Fibroblast of villous mesenchyme (primary cell): ENCODE results near the gene TBC1D16. TPM values are rescaled to one million over a fixed set of nuclear protein-coding genes. Genes with fewer than 3 reads are reported as not detected.
"Not testable (repeated sequence)": the region's sequence is repeated elsewhere in the genome, so short reads cannot be mapped to it uniquely, and the experiment has no call there.

Experiments
- DNase-seq: peaks from one replicate; pipeline ENCODE4 v3.0.0-alpha.2; 2010; ENCODE audit warnings: low read depth
- H3K4me3 ChIP-seq: 2 replicates; pipeline ENCODE4 v1.5.1; 2011; ENCODE audit warnings: low read depth, mild to moderate bottlenecking, low read length
- CTCF ChIP-seq: IDR thresholded peaks from 2 replicates; pipeline ENCODE4 v1.5.1; 2012; ENCODE audit warnings: low read depth, mild to moderate bottlenecking, low read length; ENCODE audit not compliant: insufficient read depth
- total RNA-seq: library from RNA; depleted of rRNA; stranded (reverse); fragments of >200 nt; gene quantifications from 2 replicates; pipeline ENCODE4 v1.2.3, GENCODE V29; 2012

The TBC1D16 gene
- total RNA-seq, 1 donor: 32.8 TPM

- H3K4me3 ChIP-seq: no peak overlapping the region
- no peak for DNase-seq
- TF ChIP-seq CTCF: no peak
Observed at GRCh38 chr17:79996291-79996690, 39.4 kb downstream of the TBC1D16 start.

- H3K4me3 ChIP-seq: no peak overlapping the region
- DNase-seq: peak; percentile 63
- no peak for TF ChIP-seq CTCF
Observed at GRCh38 chr17:79995696-79996095, 40.0 kb downstream of the TBC1D16 start.

- no peak for TF ChIP-seq CTCF
- H3K4me3 ChIP-seq: no peak overlapping the region
- DNase-seq: no peak
Observed at GRCh38 chr17:79994602-79995001, 41.1 kb downstream of the TBC1D16 start.

- DNase-seq, H3K4me3 ChIP-seq: not testable (repeated sequence)
Observed at GRCh38 chr17:79994228-79994569, 41.5 kb downstream of the TBC1D16 start.

GRCh38 chr17:79993390-79994227 lies 42.1 kb downstream of the TBC1D16 start:
- DNase-seq: peak; percentile 98
- TF ChIP-seq CTCF: no peak

GRCh38 chr17:79992649-79993389 lies 42.9 kb downstream of the TBC1D16 start:
- no peak for DNase-seq

More at GRCh38 chr17:79993390-79994227, 42.1 kb downstream of the TBC1D16 start:
- peak overlapping the region; percentile 19 for H3K4me3 ChIP-seq

More at GRCh38 chr17:79992649-79993389, 42.9 kb downstream of the TBC1D16 start:
- no peak for TF ChIP-seq CTCF
- peak overlapping the region; percentile 46 for H3K4me3 ChIP-seq
